ENCODE measurements around the gene RAB3IL1. TPM values are rescaled to one million over a fixed set of nuclear protein-coding genes. Genes with fewer than 3 reads are reported as not detected.

RAB3IL1 gene
- total RNA-seq, 6 experiments from 2014 or later = 5.3 to 8.8 (median 7.9) TPM

DNA sequence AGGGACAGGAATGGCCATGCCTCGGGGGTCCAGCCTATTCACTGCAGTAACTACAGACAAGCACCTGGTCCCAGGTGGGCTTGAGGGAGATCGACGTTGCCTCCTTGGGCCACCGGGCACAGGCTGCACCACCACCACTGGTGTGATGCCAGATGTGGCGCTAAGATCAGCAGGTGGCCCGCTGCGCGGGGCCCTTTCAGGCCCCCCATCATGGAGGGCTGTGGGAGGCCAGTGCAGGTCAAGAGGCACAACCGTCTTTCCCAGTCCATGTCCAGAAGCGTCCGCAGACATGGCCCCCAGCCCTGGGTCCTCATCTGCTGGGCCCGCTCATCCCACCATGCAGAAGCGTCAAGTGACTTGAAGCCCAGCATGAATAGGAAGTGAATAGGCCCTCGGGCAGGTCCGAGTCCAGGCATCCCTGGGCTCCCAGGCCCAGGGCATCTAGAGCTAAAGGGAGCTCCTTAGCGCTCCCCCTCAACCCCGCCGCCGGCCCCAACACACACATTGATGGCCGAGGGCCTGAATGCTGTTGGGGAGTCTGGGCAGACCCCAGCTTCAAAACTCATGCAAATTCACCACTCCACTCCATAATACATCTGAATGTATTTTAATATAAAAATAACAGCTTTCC, 44.3 kb downstream of the RAB3IL1 start:
- Mint-ChIP-seq H3K4me1 (ENCODE audit: low read depth) (peaks cover 22% of the 10 kb centered on the region), H3K27ac (no peak overlapping the region), H3K4me3 (no peak overlapping the region), H3K27me3 (ENCODE audit: insufficient read depth) (peaks cover 8% of the 10 kb centered on the region), H3K9me3 (no peaks in the 10 kb centered on the region), H3K36me3 (ENCODE audit: low read depth) (no peaks in the 10 kb centered on the region)
- TF ChIP-seq, protein P1, sequence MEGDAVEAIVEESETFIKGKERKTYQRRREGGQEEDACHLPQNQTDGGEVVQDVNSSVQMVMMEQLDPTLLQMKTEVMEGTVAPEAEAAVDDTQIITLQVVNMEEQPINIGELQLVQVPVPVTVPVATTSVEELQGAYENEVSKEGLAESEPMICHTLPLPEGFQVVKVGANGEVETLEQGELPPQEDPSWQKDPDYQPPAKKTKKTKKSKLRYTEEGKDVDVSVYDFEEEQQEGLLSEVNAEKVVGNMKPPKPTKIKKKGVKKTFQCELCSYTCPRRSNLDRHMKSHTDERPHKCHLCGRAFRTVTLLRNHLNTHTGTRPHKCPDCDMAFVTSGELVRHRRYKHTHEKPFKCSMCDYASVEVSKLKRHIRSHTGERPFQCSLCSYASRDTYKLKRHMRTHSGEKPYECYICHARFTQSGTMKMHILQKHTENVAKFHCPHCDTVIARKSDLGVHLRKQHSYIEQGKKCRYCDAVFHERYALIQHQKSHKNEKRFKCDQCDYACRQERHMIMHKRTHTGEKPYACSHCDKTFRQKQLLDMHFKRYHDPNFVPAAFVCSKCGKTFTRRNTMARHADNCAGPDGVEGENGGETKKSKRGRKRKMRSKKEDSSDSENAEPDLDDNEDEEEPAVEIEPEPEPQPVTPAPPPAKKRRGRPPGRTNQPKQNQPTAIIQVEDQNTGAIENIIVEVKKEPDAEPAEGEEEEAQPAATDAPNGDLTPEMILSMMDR (IDR thresholded peaks at IDR 0.05) = no peak
- no peak for DNase-seq

DNA sequence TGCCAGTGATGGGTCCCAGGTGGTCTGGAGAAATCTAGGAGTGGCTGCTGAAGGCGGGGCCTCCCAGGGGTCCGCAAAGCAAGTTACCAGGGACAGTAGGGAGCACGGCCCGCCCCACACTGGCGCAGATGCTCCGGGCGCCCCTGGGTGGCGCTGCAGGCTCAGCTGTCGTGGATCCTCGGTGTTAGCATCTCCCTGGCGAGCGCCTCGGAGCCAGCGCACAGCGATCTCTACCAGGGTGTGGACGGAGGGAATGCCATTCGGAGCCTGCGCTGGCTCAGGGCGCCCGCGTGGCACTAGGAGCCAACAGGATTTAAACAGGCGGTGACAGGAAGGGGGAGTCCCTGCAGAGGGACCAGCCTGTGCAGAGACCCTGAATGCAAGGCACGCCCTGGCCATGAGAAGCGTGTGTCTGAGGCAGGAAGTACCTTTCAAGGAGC, 46.2 kb downstream of the RAB3IL1 start:
- Mint-ChIP-seq H3K27ac (peak overlapping the region; percentile 75), H3K4me3 (peak overlapping the region; percentile 62), H3K9me3 (no peaks in the 10 kb centered on the region), H3K4me1 (ENCODE audit: low read depth) (peaks cover 22% of the 10 kb centered on the region), H3K27me3 (ENCODE audit: insufficient read depth) (peaks cover 8% of the 10 kb centered on the region), H3K36me3 (ENCODE audit: low read depth) (no peaks in the 10 kb centered on the region)
- TF ChIP-seq, protein P1 (IDR thresholded peaks at IDR 0.05) = peak; percentile 96
- peak; percentile 77 for DNase-seq

DNA sequence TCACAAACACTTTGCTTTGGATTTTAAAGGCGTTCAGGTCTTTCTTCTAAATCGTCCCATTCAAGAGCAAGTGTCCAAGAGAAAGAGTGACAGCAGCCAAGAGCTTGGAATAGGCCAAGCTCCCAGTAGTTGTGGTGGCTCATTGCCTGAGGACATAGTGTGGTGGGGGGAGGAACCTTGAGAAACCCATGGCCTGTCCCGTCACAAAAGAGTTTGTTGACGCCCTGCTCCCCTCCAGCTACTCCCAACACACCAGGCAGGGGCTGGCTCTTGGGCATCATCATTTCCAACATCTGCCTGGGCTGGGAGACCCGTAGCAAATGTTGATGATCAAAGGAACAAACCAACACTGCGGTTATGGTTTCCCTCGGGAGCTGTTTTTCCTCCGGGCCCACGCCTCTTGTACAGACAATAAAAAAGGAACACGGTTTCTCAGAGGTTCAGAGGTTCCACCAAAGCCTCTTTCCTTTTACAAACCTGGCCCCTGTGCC, 46.8 kb downstream of the RAB3IL1 start:
- no peaks in the 10 kb centered on the region for H3K36me3 Mint-ChIP-seq (ENCODE audit: low read depth)
- H3K4me3 Mint-ChIP-seq = peak overlapping the region; percentile 62; the same call in 1 of the 2 replicates
- no peaks in the 10 kb centered on the region for H3K9me3 Mint-ChIP-seq
- TF ChIP-seq, protein P1 (IDR thresholded peaks at IDR 0.05) = no peak
- DNase-seq = no peak
- peaks cover 8% of the 10 kb centered on the region for H3K27me3 Mint-ChIP-seq (ENCODE audit: insufficient read depth)
- peaks cover 22% of the 10 kb centered on the region for H3K4me1 Mint-ChIP-seq (ENCODE audit: low read depth)
- peak overlapping the region; percentile 75 for H3K27ac Mint-ChIP-seq

DNA sequence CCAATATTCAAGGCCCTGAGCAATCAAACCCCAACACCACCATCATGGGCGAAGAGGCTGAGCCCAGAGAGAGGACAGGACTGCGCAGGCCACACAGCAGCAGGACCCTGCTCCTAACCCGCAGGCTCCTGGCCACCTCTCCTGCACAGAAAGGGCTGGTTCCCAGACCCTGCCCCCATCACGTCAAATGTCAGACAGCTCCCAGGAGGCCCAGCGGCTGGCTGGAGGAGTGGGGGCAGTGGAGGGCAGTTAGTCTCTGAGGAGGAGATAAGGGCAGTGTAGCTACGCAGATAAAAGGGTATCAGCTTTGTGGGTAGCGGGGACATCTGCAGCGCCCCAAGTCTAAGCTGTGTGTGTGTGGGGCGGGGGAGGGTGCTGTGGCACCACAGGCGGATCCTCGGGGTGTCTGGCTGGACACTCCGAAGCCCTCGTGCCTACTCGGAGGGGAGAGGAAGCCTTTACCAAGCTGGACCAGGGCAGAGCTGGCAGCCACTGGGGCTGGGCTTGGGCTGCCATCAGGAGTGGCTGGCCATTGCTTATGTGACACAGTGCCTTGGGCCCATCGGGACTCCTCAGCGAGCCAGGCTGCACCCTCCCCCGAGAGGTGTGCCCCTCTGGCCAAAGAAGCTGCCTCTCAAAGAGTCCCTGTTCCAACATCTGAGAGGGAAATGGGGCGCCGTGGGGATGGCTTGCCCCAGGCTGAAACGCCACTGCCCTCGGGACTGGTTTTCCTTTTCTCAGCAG, 47.5 kb downstream of the RAB3IL1 start:
- H3K36me3 Mint-ChIP-seq (ENCODE audit: low read depth) = no peaks in the 10 kb centered on the region
- no peak overlapping the region for H3K4me3 Mint-ChIP-seq
- DNase-seq = no peak
- TF ChIP-seq, protein P1 (IDR thresholded peaks at IDR 0.05) = no peak
- H3K27ac Mint-ChIP-seq = peak overlapping the region; percentile 75; the same call in 1 of the 2 replicates
- no peaks in the 10 kb centered on the region for H3K9me3 Mint-ChIP-seq
- H3K4me1 Mint-ChIP-seq (ENCODE audit: low read depth) = peaks cover 21% of the 10 kb centered on the region
- H3K27me3 Mint-ChIP-seq (ENCODE audit: insufficient read depth) = peaks cover 8% of the 10 kb centered on the region

DNA sequence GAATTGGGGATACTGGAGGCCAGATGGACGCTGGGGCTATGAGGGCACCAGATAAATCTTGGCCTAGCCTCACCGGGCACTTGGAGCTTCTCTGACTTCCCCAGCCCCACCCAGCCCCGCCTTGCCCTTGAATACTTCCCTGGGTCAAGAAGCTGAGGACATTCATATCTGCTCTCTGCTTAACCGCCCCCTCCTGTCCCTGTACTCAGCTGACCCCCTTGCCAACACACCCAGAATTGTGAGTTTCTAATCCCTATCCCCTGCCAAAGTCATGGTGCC, 48.0 kb downstream of the RAB3IL1 start:
- H3K4me1 Mint-ChIP-seq (ENCODE audit: low read depth) = peaks cover 16% of the 10 kb centered on the region
- no peak for DNase-seq
- no peak overlapping the region for H3K27ac Mint-ChIP-seq
- peaks cover 8% of the 10 kb centered on the region for H3K27me3 Mint-ChIP-seq (ENCODE audit: insufficient read depth)
- no peaks in the 10 kb centered on the region for H3K36me3 Mint-ChIP-seq (ENCODE audit: low read depth)
- TF ChIP-seq, protein P1 (IDR thresholded peaks at IDR 0.05) = no peak
- H3K4me3 Mint-ChIP-seq = no peak overlapping the region
- H3K9me3 Mint-ChIP-seq = no peaks in the 10 kb centered on the region
